Loucy (cell line): Measurements from ENCODE around the gene CTSK.

Experiments used
- EZH2phosphoT487 ChIP-seq: fragments of 200-600 bp; IDR thresholded peaks from 2 replicates; pipeline ENCODE4 v1.6.1; 2018; ENCODE audit warnings: antibody characterized with exemption, mild to moderate bottlenecking, moderate library complexity, borderline replicate concordance
- TF ChIP-seq, protein P1 (sequence below): fragments of 200-600 bp; sonication (generic); conservative IDR thresholded peaks from 2 replicates; pipeline ENCODE4 v1.5.1; 2014; ENCODE audit warnings: mild to moderate bottlenecking, antibody characterized with exemption, low read length

DNA sequence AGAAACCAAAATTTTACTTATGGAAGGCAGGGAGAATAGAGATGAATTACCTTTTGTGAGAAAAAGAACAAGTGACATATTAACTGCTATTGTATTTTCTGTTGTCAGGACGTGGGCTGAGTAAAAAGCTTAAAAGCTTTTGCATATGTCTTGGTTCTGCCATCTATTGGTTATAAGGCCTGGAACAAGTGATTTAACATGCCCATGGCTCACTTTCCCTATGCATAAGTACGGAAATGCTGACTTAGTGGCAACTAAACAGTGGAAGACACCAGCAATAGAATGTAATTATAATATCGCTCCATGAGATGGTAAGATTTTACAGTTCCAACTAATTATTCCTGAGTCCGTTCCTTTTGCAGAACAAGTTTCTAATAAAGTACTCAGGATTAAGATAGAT is 35.7 kb downstream of the CTSK start:
- TF ChIP-seq, protein P1, sequence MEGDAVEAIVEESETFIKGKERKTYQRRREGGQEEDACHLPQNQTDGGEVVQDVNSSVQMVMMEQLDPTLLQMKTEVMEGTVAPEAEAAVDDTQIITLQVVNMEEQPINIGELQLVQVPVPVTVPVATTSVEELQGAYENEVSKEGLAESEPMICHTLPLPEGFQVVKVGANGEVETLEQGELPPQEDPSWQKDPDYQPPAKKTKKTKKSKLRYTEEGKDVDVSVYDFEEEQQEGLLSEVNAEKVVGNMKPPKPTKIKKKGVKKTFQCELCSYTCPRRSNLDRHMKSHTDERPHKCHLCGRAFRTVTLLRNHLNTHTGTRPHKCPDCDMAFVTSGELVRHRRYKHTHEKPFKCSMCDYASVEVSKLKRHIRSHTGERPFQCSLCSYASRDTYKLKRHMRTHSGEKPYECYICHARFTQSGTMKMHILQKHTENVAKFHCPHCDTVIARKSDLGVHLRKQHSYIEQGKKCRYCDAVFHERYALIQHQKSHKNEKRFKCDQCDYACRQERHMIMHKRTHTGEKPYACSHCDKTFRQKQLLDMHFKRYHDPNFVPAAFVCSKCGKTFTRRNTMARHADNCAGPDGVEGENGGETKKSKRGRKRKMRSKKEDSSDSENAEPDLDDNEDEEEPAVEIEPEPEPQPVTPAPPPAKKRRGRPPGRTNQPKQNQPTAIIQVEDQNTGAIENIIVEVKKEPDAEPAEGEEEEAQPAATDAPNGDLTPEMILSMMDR = no peak
- TF ChIP-seq EZH2phosphoT487 = no peak
